ENCODE data around the gene DAB2IP. TPM values are rescaled to one million over a fixed set of nuclear protein-coding genes. Genes with fewer than 3 reads are reported as not detected.

The DAB2IP gene
- total RNA-seq, 1 donor from 2014 or later, result 54.8 TPM

DNA sequence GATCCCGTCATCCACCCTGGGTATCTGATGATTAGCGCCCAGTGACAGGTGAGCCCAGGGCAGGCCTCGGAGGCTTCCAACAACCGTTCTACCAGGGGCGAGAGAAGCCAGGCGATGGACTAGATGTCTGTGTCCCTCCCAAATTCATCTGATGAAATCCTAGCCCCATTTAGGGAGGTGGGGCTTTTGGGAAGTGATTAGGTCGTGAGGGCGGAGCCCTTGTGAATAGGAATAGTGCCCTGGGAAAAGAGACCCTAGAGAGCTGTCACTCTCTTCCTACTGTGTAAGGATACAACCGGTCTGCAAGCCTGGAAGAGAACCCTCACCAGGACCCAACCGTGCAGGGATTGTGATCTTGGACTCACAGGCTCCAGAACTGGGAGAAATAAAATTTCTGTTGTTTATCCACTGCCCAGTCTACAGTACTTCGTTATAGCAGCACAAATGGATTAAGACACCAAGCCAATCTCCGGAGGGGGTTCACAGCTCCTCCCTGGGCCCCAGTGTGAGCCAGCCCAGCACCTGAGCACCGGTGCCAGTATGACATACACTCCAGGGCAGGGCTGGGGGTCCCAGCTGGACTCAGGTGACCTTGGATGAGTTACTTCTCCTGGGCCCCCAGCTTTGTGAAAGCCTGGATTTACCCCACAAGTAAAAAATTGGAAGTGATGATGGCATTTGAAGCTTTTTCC lies 162.2 kb downstream of the DAB2IP start:
- intact Hi-C loops (cut with micrococcal nuclease), result no loop called here
- ATAC-seq (no peak), DNase-seq (no peak)

DNA sequence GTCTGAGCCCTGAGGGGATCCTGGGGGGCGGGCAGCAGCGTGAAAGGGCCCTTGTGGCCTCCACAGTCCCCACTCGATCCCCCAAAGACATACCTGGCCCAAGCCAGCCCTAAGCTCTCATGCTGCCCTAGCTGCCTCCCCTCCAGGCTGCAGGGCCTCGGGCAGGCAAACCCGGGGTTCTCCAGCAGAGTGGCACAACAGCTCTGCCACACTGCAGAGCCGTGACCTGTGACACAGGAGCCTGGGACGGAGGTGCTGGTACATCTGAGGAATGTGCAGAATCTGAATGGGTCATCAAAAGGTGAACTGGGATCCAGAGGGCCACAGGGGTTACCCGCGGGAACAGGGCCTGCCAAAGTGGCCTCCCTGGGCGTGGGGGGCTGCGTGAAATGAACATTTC lies 163.2 kb downstream of the DAB2IP start:
- DNase-seq, result no peak
- intact Hi-C loops (cut with micrococcal nuclease), result no loop called here
- ATAC-seq, result no peak

DNA sequence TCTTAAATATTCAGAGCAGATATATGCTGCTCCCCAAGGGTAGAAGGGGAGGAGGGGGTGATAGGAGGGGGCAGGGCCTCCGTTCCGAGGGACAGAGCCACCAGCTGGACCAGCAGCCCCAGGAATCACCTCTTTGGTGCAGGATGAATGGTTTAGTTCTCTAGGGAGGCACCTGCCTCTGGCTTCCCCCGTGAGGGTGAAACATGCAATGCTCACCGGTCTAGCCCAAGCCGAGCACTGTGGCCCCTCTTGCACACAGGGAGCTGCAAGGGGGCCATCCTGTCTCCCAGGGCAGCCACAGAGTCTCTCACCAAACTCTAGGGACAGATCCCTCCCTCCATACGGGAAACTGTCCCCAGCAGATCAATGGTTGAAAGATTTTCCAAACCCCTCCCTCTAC lies 163.7 kb downstream of the DAB2IP start:
- ATAC-seq, result no peak
- intact Hi-C loops (cut with micrococcal nuclease), result no loop called here

DNA sequence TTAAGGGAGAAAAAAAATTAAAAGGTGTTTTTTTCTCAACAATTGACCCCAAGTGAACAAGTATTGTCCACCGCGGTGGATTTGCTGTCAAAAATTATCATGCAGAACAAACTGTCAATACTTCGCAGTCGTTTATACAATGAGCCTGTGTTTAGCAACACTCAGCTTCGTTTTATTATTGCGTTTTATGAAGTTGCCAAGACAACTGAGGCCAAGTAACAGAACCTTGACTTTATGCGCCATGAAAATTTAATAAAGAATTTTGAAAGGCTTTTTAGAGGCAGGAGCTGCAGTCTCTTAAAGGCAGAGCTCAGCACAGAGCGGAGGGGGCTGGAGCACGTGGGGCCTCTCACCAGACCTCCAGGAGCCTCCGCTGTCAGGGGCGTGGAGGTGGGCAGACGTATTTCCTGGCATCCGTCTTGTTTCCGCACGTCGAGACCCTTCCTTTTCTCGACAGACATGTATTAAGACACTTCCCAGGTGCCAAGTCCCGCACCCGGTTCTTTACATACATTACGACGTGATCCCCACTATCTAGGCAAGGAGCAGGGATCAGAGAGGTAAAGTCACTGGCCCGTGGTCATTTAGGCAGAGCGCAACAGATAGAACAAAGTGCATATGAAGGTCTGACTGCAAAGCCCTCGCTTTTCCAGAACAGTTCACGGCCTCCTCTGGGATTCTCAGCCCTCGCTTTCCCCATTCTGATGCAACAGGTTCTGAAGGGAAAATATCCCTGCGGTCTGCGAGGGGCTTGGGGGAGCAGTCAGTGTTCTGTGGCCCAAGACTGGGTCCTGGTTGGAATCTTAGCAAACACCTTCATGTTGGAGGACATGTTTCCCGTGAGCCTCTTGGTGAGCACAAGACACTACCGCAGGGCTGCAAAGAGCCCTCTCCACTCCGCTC lies 164.4 kb downstream of the DAB2IP start:
- intact Hi-C loops (cut with micrococcal nuclease), result no loop called here

More for the DNA sequence above, 163.7 kb downstream of the DAB2IP start:
- no peak for DNase-seq

DNA sequence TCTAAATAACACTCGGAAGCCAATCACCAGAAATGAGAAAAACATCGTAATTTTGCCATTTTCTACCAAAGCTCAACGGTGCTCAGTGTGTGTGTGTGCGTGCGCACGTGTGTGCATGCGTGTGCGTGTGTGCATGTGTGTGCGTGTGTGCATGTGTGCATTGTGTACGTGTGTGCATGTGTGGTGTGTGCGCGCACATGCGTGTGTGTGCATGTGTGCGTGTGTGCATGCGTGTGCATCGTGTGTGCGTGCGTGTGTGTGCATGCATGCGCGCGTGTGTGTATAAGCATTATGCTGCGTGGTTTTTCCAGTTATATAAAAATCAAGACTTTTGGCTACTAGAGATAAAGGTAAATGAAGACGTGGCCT lies 165.0 kb downstream of the DAB2IP start:
- intact Hi-C loops (cut with micrococcal nuclease), result no loop called here
- ATAC-seq (no peak), DNase-seq (no peak)

More for the DNA sequence above, 164.4 kb downstream of the DAB2IP start:
- ATAC-seq (no peak), DNase-seq (no peak)

DNA sequence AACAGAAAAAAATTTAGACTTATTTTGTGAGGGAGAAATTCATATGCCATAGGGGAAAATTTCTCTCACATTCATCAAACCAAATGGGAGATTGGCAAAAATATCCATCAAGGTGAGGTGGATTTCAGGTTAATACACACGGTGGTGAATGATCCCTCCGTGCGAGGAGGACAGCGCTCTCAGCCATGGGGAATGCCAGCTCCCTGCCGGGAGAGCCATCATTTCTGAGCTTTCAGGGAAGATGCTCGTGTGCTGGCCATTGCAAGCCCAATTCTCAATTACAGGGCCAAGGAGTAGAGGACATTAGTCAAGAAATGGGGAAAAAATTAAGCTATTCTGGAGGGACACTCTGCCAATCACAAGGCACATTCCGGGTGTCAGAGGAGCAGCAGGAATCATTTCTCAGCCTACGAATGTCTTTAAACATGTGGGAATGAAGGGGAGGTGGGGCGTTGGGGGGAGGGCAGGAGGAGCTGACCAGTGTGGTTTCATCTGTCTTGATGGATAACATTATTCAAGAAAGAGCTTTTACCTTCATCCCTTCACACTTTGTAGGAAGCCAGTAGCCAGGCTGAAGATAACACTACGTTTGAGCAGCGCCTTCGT lies 165.5 kb downstream of the DAB2IP start:
- no peak for ATAC-seq
- intact Hi-C loops (cut with micrococcal nuclease), result no loop called here

DNA sequence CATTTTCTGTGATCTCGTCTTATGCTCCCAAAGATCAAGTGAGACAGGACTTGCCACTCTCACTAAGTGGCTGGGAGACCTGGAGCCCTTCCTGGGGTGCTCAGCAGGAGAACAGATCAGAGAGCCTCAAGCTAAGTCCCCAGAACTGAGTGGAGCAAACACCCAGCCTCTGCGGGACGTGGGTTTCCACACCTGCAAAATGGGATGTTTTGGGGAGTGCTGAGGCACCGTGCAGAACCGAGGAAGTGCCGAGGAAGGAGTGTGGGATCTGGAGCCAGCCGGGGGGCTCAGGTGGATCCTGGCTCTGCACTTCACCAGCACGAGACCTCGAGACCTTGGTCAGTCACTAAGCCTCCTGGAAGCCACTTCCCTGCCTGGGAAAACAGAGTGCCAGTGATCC lies 166.0 kb downstream of the DAB2IP start:
- intact Hi-C loops (cut with micrococcal nuclease), result no loop called here
- ATAC-seq (no peak), DNase-seq (no peak)

More for the DNA sequence above, 165.5 kb downstream of the DAB2IP start:
- DNase-seq, result no peak

DNA sequence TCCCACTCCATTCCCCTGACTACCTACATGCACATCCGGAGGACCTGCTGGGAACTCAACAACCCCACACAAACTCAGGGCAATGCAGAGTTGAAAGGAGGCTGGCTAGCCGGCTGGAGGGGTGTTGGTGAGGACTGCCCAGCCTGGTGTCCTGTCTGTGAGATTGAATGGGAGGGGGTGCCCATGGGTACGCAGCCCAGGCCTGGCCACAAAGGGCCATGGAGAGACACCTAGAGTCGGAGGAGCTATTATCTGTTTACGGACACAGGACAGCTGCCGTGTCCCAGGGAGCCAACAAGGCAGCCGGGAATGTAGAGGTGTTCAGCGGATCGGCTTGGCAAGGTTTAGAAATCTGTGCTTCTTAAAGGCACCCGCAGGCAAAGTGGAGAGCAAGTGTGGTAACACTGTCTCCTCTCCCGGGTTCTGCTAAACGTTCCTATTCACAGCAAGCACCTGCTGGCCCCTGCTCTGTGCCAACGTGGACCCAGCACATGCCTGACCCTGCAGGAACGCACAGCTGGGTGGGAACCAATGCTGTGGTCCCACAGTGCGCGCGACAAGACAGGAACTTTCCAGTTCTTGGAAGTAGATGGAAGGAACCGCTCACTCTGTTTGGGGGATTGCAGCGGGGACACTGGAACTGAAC lies 166.7 kb downstream of the DAB2IP start:
- no peak for DNase-seq
- ATAC-seq, result no peak
- intact Hi-C loops (cut with micrococcal nuclease), result no loop called here

DNA sequence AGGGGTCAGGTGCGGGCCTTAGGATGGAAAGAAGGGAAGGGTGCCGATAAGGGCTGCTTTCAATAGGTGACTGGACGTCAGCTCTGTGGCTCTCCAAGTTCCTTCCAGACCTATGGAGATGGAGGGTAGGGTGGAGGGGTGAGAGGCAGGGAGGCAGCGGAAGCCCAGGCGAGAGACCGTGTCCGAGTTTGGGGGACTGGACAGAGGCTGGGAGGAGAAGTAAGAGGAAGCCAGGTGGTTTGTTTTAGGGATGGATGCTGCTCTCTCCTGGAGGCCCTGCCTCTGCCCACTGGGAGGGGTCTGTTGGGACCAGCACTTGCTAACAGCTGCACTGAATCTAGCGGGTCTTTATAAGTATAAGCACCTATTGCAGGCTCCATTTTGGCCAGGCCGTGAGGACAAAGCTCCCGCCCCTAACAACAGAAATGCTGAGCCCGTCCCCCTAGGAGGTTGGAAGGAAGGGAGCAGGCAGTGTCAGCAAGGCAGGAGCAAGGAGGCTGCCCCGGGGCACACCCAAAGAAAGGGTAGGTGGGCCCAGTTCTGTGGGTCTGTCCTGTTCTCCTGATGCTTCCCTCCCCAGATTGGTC lies 167.5 kb downstream of the DAB2IP start:
- ATAC-seq (no peak), DNase-seq (no peak)
- intact Hi-C loops (cut with micrococcal nuclease), result no loop called here

DNA sequence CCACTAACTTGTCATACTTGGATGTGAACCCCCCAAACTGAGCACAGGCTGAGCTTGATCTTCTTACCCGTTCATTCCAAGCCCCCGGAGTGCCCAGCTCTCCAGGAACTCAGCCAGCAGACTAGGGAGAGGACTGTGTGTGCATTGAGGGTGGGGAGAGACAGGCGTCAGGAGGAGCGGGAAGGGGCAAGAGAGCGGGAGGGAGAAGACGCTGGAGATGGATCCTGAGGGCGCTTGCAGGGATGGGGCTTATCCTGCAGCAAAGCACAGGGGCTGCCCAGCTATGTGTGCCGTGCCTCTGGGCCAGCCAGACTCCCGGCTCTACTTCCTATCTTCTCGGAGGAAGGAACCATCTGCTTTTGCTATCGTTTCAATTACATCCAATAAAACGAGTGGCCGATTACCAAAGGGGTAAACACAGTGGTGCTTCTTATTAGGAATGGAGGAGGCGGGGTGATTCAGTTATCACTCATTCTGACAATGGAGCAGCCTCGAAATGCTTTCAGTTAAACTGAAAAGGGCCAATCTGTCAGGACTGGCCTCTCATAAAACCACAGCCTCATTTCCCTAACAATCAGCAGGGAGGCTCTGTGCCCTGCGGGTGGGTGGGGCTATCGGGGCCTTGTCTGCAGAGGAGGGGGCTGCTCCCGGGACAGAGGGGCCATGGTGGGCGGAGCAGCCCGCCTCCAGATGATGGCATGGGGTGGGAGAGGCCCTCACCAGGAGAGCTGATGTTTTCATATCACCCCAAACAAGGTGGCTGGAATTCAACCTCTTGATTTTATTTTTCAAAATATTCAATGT lies 168.2 kb downstream of the DAB2IP start:
- intact Hi-C loops (cut with micrococcal nuclease), result no loop called here
- DNase-seq (no peak), ATAC-seq (peak; percentile 24)

DNA sequence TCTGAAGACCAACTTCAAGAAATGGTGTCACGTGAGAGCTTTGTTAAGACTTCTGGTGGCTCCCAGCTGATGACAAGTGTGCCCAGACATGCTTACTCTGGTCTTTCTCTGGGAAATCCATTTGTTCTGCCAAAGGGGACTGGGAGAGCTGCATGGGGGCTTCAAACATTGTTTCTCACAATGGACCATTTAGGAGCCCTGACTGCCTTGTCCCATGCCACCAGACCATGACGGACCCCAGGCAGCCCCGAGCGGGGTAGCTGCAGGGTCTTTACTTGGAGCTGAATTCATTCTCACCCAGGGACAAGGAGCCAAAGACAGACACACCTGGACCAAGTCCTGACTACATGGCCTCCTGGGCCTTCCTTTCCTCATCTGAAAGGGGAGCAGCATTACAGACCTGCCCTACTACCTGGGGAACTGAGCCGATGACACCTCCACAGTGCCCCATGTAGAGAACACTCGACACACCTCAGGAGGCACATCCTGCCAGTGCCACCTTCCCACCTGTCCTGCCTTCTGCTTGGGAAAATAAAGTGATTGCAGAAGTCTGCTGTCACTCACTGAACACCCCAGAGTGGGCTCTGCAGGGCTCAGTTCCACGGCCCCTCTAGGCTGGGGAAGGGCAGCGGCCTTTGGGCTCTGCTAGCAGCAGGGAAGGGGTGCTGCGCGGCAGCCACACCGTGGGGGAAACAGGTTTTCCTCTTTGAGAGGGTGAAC lies 169.0 kb downstream of the DAB2IP start:
- intact Hi-C loops (cut with micrococcal nuclease), result no loop called here
- ATAC-seq (no peak), DNase-seq (no peak)

DNA sequence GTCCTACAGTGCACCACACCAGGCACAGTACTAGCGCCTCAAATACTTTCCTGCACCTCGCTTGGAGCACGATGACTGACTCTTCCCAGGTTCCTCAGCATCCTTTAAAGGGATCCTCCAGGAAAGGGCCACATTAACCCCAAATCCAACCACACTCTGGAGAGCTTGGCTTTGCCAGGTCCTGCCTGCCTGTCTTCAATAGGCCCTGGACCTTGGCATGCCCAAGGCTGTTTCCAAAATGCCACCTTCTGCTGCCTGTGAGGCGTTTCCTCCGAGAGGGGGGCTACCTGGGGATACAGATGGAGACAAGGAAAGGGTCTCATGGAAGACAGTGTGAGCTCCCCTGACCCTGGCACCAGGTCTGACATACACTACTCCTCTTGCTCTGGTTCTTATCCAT lies 169.9 kb downstream of the DAB2IP start:
- intact Hi-C loops (cut with micrococcal nuclease), result no loop called here
- no peak for DNase-seq
- no peak for ATAC-seq

DNA sequence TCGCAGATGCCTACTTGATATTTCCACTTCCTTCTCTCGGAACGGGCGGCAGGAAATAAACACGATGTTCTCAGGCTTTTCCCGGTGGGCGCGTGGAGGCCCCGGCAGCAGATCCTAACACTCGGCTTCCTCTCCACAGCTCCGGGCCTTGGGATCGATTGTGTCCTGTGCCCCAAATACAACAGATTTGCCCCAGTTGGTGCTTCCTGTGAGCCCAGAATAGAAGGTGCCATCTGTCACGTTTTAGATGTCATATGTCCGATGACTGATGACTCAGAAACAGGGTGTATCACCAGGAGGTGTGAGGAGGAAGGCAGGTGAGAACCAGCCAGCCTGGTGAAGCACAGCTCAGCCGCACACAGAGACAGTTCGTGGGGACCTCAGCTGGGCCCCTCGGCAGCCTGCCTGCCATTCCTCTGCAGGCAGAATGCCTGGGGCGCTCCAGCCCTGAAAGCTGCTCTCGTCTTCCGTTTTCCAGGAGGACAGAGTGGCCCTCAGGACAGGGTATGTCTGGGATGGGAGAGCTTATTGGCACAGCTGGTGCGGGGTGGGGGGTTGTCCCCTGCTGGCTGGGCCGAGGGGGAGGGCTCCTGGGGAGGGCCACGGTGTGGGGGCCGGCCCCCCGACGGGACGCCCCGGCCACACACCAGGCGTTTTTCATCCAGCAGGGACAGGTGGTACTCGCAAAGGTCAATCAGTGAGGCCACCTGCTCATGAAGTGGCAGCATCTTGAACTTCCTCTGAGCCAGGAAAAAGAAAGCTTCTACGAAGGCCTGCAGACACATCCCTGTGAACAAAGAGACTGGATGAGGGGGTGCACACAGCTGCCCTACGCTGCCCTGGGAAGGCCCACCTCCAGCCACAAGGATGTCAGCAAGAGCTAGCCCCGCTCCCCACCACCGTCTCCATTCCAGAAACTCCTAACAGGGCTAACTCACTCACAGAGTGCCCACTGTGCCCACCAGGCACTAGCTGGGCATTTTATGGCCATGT lies 171.0 kb downstream of the DAB2IP start:
- no peak for ATAC-seq
- intact Hi-C loops (cut with micrococcal nuclease), result no loop called here
- DNase-seq, result no peak

DNA sequence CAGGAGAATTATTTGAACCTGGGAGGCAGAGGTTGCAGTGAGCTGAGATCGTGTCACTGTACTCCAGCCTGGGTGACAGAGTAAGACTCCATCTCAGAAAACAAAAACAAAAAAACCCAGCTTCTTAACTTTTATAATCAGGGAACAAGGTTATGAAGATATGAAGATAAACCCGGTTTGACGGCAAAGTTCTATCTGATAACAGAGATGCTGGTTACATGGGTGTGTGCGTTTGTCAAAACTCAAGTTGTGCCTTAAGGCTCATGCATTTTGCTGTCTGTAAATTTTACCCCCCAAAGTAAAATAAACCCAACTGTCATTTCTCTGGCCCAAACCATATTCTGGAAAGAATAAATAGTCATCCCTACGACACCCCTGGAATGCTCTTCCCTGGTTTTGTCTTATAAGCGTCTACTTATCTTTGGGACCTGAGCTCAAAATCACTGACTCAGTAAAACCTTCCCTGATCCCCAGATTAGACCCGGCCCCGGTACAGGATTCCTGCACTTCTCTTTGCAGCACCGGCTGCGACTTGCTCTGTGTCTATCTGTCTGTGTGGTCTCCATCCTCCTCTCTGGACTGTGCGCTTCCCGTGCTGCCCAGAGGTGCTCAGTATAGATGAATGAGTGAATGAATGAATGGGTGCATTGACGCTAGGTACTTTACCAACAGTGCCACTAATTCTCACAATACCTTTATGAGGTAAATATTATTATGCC lies 172.2 kb downstream of the DAB2IP start:
- intact Hi-C loops (cut with micrococcal nuclease), result no loop called here
- DNase-seq, result no peak
- no peak for ATAC-seq

DNA sequence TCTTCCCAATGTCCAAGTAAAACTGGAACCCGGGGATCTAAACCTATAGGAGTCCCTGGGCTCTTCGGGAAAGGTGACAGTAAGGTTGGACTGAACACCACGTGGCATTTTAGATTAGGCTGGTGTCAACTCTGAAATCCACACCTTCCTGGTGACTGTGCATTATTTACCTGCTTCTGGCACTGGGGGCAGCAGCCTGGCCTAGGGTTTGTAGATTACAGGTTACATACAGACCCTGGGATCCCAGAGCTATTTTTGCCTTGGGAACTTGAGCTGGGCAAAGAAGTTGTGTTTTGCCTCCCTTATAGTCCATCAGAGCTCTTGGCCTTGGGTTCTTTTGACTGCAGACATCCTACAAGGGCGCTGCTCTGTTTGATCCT lies 173.2 kb downstream of the DAB2IP start:
- DNase-seq (no peak), ATAC-seq (no peak)
- intact Hi-C loops (cut with micrococcal nuclease), result no loop called here

DNA sequence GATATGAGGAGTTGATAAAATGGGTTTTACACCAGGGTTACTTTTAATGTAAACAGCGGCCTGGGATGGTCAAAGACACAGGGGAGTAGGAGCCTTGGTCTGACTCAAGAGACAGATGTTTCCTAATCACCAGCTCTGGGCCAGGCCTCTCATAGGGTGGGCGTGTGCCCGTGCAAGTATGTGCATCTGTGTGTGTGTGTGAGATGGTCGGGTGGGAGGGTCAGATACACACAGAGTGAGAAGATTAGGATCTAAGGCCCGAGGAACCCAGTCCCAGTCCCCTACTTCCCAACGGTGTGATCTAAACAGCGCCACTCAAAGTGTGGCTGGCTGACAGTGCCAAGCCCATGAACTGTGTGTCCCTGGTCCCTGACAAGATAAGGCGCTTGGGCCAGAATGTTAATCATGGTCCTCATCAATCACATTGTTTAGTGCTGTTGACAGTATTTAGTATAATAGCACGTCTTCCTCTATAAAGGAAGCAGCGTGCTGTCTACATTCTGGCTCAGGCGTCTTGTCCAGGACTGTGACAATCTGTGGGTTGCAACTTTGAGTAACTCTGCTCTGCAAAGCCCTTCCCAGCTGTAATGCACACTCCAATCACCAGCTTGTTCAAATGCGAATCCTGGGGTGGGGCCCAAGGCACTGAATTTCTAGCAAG lies 173.7 kb downstream of the DAB2IP start:
- intact Hi-C loops (cut with micrococcal nuclease), result no loop called here
- DNase-seq, result no peak
- no peak for ATAC-seq
